Fibroblast of lung (primary cell): Measurements from ENCODE around the gene FERMT1. TPM values are rescaled to one million over a fixed set of nuclear protein-coding genes. Genes with fewer than 3 reads are reported as not detected.

ENCODE experiments used
- DNase-seq, 2 donors: peaks; one replicate each; pipeline versions ENCODE4 v3.0.0 to v3.0.0-alpha.2; 2010; ENCODE audit warnings: low read depth in 2 of 2
- H2AFZ ChIP-seq: 2 replicates; pipeline ENCODE4 v1.5.1; 2012; ENCODE audit warnings: low read length, control low read depth, inconsistent platforms
- H3K27ac ChIP-seq: 2 replicates; pipeline ENCODE4 v1.5.1; 2011; ENCODE audit warnings: low read length, control low read depth; ENCODE audit not compliant: insufficient read depth
- H3K27me3 ChIP-seq: 2 replicates; pipeline ENCODE4 v1.5.1; 2011; ENCODE audit warnings: mild to moderate bottlenecking, low read length; ENCODE audit not compliant: control insufficient read depth, insufficient read depth
- H3K36me3 ChIP-seq: 2 replicates; pipeline ENCODE4 v1.5.1; 2011; ENCODE audit warnings: low read length; ENCODE audit not compliant: control insufficient read depth, insufficient read depth
- H3K4me1 ChIP-seq: 2 replicates; pipeline ENCODE4 v1.5.1; 2011; ENCODE audit warnings: low read length; ENCODE audit not compliant: control insufficient read depth, insufficient read depth; ENCODE audit errors: extremely low read depth
- H3K4me2 ChIP-seq: 2 replicates; pipeline ENCODE4 v1.5.1; 2011; ENCODE audit warnings: low read length, control low read depth; ENCODE audit not compliant: insufficient read depth; ENCODE audit errors: extremely low read depth
- H3K4me3 ChIP-seq, 4 experiments: fragments of 200-600 bp in 1 of 4; sonication (generic) in 1 of 4; replicated peaks in 1 of 4; 2 replicates each; pipeline ENCODE4 v1.5.1; 2011 to 2016; ENCODE audit warnings: low read length in 4 of 4, low read depth in 3 of 4, mild to moderate bottlenecking in 3 of 4, control low read depth in 2 of 4, inconsistent platforms in 1 of 4, mixed read lengths in 1 of 4; ENCODE audit not compliant: insufficient read depth in 1 of 4; ENCODE audit errors: control extremely low read depth in 1 of 4
- H3K79me2 ChIP-seq: 2 replicates; pipeline ENCODE4 v1.5.1; 2012; ENCODE audit warnings: mild to moderate bottlenecking, low read length, inconsistent platforms; ENCODE audit not compliant: control insufficient read depth, insufficient read depth
- H3K9ac ChIP-seq: 2 replicates; pipeline ENCODE4 v1.5.1; 2011; ENCODE audit warnings: mild to moderate bottlenecking, low read length, control low read depth; ENCODE audit not compliant: insufficient read depth
- H3K9me3 ChIP-seq: 2 replicates; pipeline ENCODE4 v1.5.1; 2012; ENCODE audit warnings: low read depth, low read length; ENCODE audit not compliant: control insufficient read depth, insufficient read depth
- H4K20me1 ChIP-seq: 2 replicates; pipeline ENCODE4 v1.5.1; 2011; ENCODE audit warnings: low read length; ENCODE audit not compliant: control insufficient read depth, insufficient read depth; ENCODE audit errors: extremely low read depth
- CTCF ChIP-seq, 2 donors: IDR thresholded peaks in 1 of 2; conservative IDR thresholded peaks in 1 of 2; 1 replicate in 1 of 2; 2 replicates in 1 of 2; pipeline ENCODE4 v1.5.1; 2011 to 2012; ENCODE audit warnings: low read length in 2 of 2, control low read depth in 1 of 2, inconsistent platforms in 1 of 2, low read depth in 1 of 2, mild to moderate bottlenecking in 1 of 2
- EZH2 ChIP-seq: IDR thresholded peaks from 2 replicates; pipeline ENCODE4 v1.5.1; 2012; ENCODE audit warnings: low read length, control low read depth, mild to moderate bottlenecking; ENCODE audit errors: missing control alignments
- polyA plus RNA-seq, 2 donors: library from polyadenylated mRNA; depleted of rRNA in 1 of 2; stranded (reverse) in 1 of 2; unstranded in 1 of 2; fragments of >200 nt; gene quantifications; 2 replicates each; pipeline ENCODE4 v1.2.1, GENCODE V29; 2011 to 2012; ENCODE audit warnings: missing spikeins in 1 of 2
- total RNA-seq: library from RNA; depleted of rRNA; stranded (reverse); fragments of >200 nt; gene quantifications from 2 replicates; pipeline ENCODE4 v1.2.1, GENCODE V29; 2014

Gene FERMT1
- total and polyA plus RNA-seq, 2 donors (not counting 1 experiment from before 2014, with no cell fraction given), result 6.8 to 8.1 TPM

GRCh38 chr20:6067763-6068318 lies 55.0 kb downstream of the FERMT1 start:
- no peaks in the 10 kb centered on the region for H3K79me2 ChIP-seq
- H3K4me3 ChIP-seq, result no peak overlapping the region
- no peak for DNase-seq
- no peak overlapping the region for H3K27ac ChIP-seq
- H3K4me2 ChIP-seq, result no peak overlapping the region
- H3K27me3 ChIP-seq, result no peaks in the 10 kb centered on the region
- no peak overlapping the region for H2AFZ ChIP-seq
- no peaks in the 10 kb centered on the region for H4K20me1 ChIP-seq
- TF ChIP-seq CTCF (conservative IDR thresholded peaks at IDR 0.05 in 1 of 2, IDR thresholded peaks at IDR 0.05 in 1 of 2; ENCODE audit: low read depth in 1 of 2, low read length in 2 of 2) (no peak), EZH2 (no peak)
- no peaks in the 10 kb centered on the region for H3K4me1 ChIP-seq
- H3K9me3 ChIP-seq, result no peaks in the 10 kb centered on the region
- H3K36me3 ChIP-seq, result no peaks in the 10 kb centered on the region
- no peak overlapping the region for H3K9ac ChIP-seq

- TF ChIP-seq CTCF (conservative IDR thresholded peaks at IDR 0.05 in 1 of 2, IDR thresholded peaks at IDR 0.05 in 1 of 2; ENCODE audit: low read depth in 1 of 2, low read length in 2 of 2), result no peak
- TF ChIP-seq EZH2, result no peak
- Histone ChIP-seq H4K20me1 (no peaks in the 10 kb centered on the region), H2AFZ (no peak overlapping the region), H3K9me3 (no peaks in the 10 kb centered on the region), H3K4me1 (no peaks in the 10 kb centered on the region), H3K36me3 (no peaks in the 10 kb centered on the region), H3K27ac (no peak overlapping the region), H3K27me3 (no peaks in the 10 kb centered on the region), H3K79me2 (no peaks in the 10 kb centered on the region), H3K4me3 (no peak overlapping the region), H3K9ac (no peak overlapping the region), H3K4me2 (no peak overlapping the region)
- no peak for DNase-seq
Observed at GRCh38 chr20:6066582-6066981, 56.2 kb downstream of the FERMT1 start.

- no peak overlapping the region for H2AFZ ChIP-seq
- no peaks in the 10 kb centered on the region for H3K36me3 ChIP-seq
- no peaks in the 10 kb centered on the region for H3K4me1 ChIP-seq
- no peak overlapping the region for H3K27ac ChIP-seq
- H3K9ac ChIP-seq, result no peak overlapping the region
- no peak for TF ChIP-seq EZH2
- no peak for TF ChIP-seq CTCF (conservative IDR thresholded peaks at IDR 0.05 in 1 of 2, IDR thresholded peaks at IDR 0.05 in 1 of 2; ENCODE audit: low read depth in 1 of 2, low read length in 2 of 2)
- no peaks in the 10 kb centered on the region for H3K9me3 ChIP-seq
- H3K27me3 ChIP-seq, result no peaks in the 10 kb centered on the region
- no peak for DNase-seq
- no peak overlapping the region for H3K4me3 ChIP-seq
- H3K4me2 ChIP-seq, result no peak overlapping the region
- H4K20me1 ChIP-seq, result no peaks in the 10 kb centered on the region
- H3K79me2 ChIP-seq, result no peaks in the 10 kb centered on the region
Observed at GRCh38 chr20:6061544-6061943, 61.3 kb downstream of the FERMT1 start.
